GM12875 (cell line): ENCODE data around the gene PPP1R18.

Experiments
- H3K4me3 ChIP-seq: one replicate; pipeline ENCODE4 v1.5.1; 2011; ENCODE audit warnings: low read depth, low read length, control low read depth
- CTCF ChIP-seq: IDR thresholded peaks from 2 replicates; pipeline ENCODE4 v1.5.1; 2011; ENCODE audit warnings: low read depth, mild to moderate bottlenecking, control low read depth, inconsistent platforms, low read length, moderate library complexity, borderline replicate concordance; ENCODE audit not compliant: insufficient read depth

PPP1R18 gene

GRCh38 chr6:30646450-30647241 is 39.8 kb downstream of the PPP1R18 start, which contains the start of gene C6orf136:
Gene C6orf136 (plus strand): TSS chr6:30647133. CDS start chr6:30647232, 99 bp downstream.
- peak within 1 kb of the TSS; percentile 86 for H3K4me3 ChIP-seq
- TF ChIP-seq CTCF: no peak

- TF ChIP-seq CTCF: no peak
- no peak overlapping the region for H3K4me3 ChIP-seq
Observed at GRCh38 chr6:30645989-30646388, 40.5 kb downstream of the PPP1R18 start.

- H3K4me3 ChIP-seq: no peak overlapping the region
- TF ChIP-seq CTCF: no peak
Observed at GRCh38 chr6:30644769-30645168, 41.7 kb downstream of the PPP1R18 start.

- no peak overlapping the region for H3K4me3 ChIP-seq
- TF ChIP-seq CTCF: no peak
Observed at GRCh38 chr6:30643656-30644055, 42.8 kb downstream of the PPP1R18 start.

- no peak for TF ChIP-seq CTCF
- H3K4me3 ChIP-seq: no peak overlapping the region
Observed at GRCh38 chr6:30641048-30641447, 45.4 kb downstream of the PPP1R18 start.

- TF ChIP-seq CTCF: no peak
- no peak overlapping the region for H3K4me3 ChIP-seq
Observed at GRCh38 chr6:30640481-30640880, 46.0 kb downstream of the PPP1R18 start.

- no peak overlapping the region for H3K4me3 ChIP-seq
- no peak for TF ChIP-seq CTCF
Observed at GRCh38 chr6:30635834-30636233, 50.6 kb downstream of the PPP1R18 start.
